Ammon's horn (tissue), 1 donor: ENCODE measurements around the gene LRRC8B.
A peak's percentile ranks its signal among the peaks of the same experiment; 100 is the strongest.
"Not testable (repeated sequence)": the region's sequence is repeated elsewhere in the genome, so short reads cannot be mapped to it uniquely, and the experiment has no call there.

Source experiments
- DNase-seq: peaks from one replicate; pipeline ENCODE4 v3.0.0-alpha.2; 2016; ENCODE audit warnings: low spot score

The LRRC8B gene

DNA sequence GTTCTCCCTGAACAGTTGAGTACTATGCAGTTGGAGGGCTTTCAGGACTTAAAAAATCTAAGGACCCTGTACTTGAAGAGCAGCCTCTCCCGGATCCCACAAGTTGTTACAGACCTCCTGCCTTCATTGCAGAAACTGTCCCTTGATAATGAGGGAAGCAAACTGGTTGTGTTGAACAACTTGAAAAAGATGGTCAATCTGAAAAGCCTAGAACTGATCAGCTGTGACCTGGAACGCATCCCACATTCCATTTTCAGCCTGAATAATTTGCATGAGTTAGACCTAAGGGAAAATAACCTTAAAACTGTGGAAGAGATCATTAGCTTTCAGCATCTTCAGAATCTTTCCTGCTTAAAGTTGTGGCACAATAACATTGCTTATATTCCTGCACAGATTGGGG, 59.6 kb downstream of the LRRC8B start:
- DNase-seq: no peak

- no peak for DNase-seq
Measured at GRCh38 chr1:89584781-89585180, 60.2 kb downstream of the LRRC8B start.

DNA sequence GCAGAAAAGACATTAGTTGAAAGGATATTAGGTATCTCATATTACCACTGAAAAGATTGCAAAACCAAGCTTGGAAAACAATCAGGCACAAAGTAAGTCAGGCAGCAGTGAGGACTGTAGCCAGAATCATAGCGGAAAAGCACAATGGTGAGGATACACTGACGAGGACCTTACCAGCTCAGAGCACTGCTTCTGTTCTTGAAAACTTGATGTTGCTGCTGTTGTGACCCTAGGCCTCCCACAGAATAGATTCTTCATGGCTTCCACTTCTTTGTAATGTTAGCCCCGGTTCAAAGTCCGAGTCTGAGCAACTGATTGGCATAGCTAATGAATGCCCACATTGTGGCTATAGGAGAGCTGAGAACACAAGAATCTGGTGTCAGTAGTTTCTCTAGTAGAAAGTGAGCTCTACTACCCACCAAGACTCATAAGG, 63.1 kb downstream of the LRRC8B start:
- no peak for DNase-seq

- no peak for DNase-seq
Measured at GRCh38 chr1:89588480-89588879, 63.9 kb downstream of the LRRC8B start.

DNA sequence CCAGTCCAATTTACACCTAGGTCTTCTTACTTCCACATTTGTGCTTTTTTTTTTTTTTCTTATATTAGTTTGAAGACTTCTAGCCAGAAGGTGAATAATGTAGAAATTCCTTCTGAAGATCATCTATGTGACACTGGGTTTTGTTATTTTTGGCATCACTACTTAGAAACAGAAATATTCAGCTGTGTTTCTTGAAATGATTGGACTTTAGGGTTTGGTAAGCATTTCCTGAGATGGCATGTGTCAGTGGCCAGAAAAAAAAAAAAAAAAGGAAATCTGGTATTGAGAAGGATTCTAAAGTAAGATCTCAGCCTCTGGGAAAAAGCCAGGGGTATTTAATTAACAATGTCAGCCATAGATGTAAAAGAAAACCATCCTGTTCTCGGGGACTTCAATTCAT, 64.9 kb downstream of the LRRC8B start:
- no peak for DNase-seq

- DNase-seq: no peak
Measured at GRCh38 chr1:89590341-89591080, 65.9 kb downstream of the LRRC8B start.

DNA sequence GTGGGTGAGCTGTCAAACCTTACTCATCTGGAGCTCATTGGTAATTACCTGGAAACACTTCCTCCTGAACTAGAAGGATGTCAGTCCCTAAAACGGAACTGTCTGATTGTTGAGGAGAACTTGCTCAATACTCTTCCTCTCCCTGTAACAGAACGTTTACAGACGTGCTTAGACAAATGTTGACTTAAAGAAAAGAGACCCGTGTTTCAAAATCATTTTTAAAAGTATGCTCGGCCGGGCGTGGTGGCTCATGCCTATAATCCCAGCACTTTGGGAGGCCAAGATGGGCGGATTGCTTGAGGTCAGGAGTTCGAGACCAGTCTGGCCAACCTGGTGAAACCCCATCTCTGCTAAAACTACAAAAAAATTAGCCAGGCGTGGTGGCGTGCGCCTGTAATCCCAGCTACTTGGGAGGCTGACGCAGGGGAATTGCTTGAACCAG, 68.3 kb downstream of the LRRC8B start:
- not testable (repeated sequence) for DNase-seq

- no peak for DNase-seq
Measured at GRCh38 chr1:89594096-89594740, 69.6 kb downstream of the LRRC8B start.

GRCh38 chr1:89596698-89597097, 72.1 kb downstream of the LRRC8B start:
- DNase-seq: no peak

DNA sequence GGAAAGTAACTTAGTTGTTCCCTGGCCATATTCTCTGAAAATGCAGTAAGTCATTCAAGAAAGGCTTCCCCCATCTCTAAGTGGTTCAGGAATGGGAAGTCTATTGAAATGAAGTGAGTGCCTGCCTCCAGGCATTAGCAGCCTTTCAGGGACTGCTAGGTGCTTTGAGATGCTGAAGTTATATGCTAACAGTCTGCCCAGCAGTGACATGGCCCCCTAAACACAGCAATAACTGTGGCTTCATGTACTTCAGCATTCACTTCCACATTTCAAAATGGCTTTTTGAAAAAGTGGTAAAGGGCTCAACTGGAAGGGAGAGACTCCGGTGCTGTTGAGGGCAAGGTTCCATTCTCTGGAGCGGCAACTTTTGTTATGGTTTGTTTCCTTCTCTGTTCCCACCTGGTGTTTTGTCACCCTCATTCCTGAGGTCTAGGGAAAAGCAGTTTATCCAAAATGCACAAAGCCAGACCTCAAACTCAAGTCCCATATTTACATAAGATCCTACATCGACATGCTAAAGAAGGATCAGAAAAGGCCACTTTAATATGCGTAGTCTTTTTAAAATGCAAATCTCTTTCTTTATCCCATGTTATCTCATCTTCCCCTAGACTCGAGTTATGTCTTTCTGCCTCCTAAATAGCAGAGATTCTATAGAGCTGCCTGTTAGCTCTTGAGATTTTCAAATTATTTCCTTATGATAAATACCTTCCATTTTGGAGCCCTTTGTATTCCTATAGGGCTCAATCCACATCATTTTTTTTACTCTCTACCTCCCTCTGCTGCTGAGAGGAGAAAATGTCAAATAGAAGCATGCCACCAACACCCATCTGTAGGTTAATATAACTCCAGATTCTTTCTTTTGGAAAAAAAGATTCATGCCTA, 74.1 kb downstream of the LRRC8B start:
- DNase-seq: peak; percentile 63

- DNase-seq: no peak
Measured at GRCh38 chr1:89599332-89599630, 74.7 kb downstream of the LRRC8B start.

GRCh38 chr1:89600451-89601224, 76.0 kb downstream of the LRRC8B start:
- DNase-seq: no peak

DNA sequence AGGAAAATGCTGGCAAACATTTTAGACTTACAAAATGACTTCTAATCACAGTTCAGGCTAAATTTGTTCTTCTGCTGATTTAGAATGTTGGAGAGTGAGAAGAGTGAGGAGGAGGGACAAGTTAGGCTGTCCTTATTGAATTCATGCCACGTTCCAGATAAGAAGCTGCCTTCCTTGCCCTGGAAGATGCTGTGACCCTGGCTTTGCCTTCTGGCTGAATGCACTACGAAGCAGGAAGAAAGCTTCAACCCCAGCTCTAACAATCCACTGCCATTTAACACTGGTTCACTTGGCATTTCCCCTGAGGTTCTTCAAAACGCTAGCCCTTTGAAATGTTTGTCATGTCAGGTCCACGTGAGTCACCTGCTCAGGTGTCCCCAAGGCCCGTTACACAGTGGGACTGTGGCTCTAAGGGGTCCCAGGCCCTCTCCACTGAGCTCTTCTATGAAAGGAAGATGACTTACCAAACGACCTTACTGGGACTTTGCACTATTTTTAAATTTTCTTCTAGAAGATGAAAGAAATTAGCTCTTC, 78.3 kb downstream of the LRRC8B start:
- no peak for DNase-seq

GRCh38 chr1:89603651-89604413, 79.2 kb downstream of the LRRC8B start:
- DNase-seq: no peak

DNA sequence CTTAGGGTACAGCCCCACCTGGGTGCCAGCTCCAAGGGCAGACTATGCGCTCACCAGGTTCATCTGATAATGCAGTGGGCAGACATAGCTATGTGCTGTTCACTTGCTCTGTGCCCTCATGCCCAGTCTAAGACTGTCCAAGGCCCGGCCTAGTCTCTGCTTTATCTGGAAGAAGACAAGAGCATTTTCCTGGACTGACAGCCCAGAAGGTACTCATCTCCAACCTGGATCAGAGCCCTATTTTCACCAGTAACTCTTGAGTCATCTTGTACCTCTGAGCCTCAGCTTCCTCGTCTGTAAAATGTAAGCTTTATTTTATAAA, 79.7 kb downstream of the LRRC8B start:
- DNase-seq: no peak

- DNase-seq: no peak
Measured at GRCh38 chr1:89605692-89606091, 81.1 kb downstream of the LRRC8B start.

DNA sequence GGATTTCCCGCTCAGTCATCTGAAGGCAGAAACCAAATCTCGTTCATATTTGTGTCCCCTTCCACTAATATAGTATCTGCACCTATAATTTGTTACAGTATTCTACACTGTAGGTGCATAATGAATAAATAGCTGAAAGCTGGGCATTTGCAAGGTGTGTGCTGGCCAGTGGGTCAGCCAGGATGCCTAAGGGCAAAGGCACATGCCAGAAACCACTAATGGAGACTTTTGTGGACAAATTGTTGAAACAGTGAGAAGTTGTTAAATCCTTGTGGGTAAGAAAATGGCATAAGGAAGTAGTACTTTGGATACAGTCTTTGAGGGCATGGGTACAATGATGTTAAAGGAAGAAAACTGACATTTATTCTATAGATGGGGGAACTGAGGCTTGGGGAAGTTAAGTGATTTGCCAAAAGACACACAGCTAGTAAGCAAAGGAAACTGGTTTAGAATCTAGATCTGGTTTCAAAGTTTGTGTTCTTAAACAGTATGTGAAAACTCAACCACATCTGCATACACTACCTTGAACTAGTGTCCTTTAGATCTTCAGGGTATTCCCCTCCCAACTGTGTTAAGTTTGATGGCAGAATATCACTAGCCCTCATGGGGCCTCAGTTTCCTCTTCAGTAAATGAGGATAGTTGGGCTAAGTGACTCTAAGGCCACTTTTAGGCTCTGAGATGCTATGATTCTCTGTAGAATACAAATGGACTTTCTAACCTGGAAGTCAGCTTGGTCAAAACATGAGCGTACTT, 81.8 kb downstream of the LRRC8B start:
- no peak for DNase-seq

DNA sequence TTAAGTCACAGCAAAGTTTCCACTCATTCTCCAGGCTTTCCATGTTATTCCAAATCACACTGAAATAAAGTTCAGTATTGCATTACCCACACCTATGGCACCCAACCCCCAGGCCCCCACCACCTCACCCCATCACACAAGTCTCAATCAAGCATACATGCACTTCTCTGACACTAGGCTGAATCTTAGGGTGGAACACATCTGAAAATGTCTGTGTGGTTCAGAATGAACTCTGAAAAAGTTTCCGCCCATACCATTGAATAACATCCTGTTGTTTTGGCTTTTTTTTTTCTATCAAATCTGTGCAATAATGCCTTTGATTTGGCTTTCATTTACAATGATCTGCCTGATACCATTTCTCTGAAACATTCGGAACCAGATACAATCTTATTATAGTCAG, 82.5 kb downstream of the LRRC8B start:
- no peak for DNase-seq

DNA sequence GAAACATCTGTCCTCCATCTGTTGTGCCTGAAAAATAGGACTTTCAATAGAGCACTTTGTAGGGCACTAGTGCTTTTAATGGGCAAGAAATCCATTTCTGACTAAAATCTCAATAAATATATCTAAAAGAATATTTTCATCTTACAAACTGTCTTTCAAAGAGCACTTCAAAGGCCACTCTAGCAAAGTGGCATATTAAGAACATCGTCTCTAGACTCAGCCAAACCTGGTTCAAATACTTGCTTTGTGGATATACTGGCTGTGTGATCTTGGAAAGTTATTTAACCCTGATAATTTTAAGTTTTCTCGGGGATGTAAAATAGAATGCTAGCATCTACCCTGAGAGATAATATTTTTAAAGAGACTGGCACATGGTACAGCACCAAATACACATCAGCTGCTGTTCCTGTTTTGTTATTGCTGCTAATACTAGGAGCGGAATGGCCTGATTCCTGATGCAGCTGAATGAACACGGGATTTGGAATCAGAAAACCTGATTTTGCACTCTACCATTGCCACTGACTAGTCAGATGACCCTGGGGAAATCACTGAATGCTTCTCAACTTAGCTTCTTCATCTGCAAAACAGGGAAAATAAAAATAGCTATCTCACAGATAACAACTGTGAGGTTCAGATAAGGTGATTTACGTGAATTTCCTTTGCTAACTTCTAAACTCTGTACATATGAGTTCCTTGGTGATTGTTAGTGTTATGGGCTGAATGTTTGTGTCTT, 83.1 kb downstream of the LRRC8B start:
- no peak for DNase-seq
